CD4-positive, alpha-beta T cell treated with Interleukin-4 for 1 hour (primary cell): ENCODE results near the gene PLCB1.
"Not testable (repeated sequence)": the region's sequence is repeated elsewhere in the genome, so short reads cannot be mapped to it uniquely, and the experiment has no call there.

Experiments
- DNase-seq, 2 donors: peaks; one replicate each; pipeline ENCODE4 v3.0.0-alpha.2; 2020 to 2022

The PLCB1 gene

DNA sequence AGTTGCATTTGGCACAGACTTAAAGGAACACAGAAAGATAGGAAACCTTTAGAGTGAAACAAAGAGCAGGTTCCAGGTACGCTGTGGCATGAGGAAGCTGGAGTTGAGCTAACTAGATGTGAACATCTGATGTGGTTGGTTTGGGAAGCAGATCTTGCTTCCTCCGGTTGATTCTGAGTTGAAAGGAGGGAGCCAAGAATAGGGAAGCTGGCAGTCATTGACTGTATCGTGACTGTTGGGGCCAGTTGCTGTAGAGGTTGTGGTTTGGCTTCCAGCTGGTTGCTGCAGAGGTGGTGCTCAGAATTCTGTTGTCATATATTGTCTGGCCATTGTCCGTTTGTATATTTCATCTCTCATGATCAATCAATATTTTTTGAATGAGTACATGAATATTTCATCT, 325.9 kb downstream of the PLCB1 start:
- DNase-seq = peak in 1 of 2 donors; percentile 24

DNA sequence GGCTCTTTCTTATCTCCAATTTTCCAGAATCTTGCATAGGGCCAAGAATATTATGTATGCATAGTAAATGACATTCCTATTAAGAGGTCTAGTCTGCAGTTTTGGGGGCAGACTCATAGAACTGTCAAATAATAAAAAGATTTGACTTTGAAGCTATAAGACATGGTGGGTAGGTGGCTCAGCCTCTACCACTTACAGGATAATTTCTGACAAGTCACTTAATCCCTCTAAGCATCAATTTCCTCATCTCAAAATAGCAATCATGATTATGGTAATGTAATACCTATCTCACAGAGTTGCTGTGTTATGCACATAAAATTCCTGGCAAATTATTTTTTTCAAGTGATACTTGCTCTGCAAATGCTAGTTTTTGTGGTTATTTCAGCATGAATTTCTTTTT, 329.1 kb downstream of the PLCB1 start:
- DNase-seq = no peak

DNA sequence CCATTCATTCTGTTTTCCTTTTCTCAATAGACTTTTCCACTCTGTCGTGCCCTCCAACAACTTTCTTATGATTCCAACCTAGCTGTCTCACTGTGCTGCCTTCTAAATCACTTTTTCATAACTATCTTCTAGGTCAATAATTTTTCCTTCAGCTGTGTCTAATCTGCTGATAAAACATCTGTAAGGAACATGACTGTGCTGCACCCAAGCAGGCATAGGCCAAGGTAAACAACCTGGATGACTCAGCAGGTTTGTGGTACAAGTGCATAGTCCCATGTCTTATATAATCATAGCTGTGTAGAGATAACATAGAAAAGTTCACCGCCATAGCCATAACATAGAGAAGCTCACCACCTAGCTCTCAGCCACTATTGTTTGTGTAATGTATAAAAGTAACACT, 332.3 kb downstream of the PLCB1 start:
- no peak for DNase-seq

DNA sequence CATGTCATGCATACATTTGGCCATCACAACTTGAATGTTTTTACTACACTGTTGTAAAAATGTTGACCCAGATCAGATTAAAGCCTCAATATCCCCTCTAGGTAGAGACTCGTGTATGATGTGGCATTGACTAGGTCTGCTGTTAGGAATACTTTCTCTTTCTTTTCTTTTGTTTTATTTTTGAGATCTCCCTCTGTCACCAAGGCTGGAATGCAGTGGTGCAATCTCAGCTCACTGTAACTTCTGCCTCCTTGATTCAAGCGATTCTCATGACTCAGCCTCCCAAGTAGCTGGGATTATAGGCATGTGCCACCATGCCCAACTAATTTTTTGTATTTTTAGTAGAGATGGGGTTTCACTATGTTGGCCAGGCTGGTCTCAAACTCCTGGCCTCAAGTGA, 334.7 kb downstream of the PLCB1 start:
- not testable (repeated sequence) for DNase-seq

DNA sequence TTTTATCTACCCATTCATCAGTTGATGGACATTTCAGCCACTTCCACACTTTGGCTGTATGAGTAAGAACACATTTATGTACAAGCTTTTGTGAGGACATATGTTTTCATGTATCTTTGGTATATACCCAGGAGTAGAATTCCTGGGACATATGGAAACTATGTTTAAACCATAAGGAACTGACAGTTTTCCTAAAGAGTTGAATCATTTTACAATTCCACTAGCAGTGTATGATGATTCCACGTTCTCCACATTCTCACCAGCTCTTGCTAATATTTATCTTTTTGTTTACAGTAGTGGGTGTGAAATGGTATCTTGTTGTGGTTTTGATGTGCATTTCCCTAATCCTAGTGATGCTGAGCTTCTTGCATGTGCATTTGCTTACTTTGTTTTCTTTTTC, 338.1 kb downstream of the PLCB1 start:
- DNase-seq = no peak

DNA sequence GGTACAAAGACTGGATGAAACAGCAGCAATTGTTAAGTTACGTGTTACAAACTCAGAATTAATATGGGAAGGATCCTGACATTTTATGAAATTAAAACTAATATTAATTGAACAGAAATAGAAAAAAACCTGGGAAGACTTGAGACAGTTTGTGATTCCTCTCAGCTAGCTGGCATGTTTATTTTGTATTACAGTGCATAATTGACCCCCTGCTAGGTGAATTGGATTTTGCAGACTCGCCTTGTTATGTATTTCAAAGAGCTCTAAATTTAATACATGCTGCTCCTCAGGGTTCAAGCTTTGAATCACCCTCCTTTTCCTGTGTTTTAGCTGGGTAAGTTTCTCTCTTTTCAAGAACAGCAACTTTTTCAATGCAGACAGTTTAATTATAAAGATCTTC, 339.4 kb downstream of the PLCB1 start:
- no peak for DNase-seq

DNA sequence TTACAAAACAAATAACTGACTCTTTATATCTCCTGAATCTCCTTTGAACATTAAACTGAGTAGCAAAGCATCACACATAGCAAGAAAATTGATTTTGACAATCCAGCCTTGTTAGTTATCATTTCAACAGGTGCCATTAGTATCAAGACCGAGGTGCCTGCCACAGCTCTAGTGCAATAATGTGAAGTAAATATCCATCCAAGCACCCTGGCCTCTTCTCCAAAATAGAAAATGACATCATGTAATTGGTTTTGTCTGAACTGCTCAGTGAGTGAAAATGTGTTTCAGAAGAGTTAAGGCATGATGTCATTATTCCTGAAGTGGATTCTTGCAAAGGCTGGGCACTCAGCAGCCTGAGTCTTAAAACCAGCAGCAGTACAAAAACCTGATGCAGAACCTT, 341.4 kb downstream of the PLCB1 start:
- no peak for DNase-seq

DNA sequence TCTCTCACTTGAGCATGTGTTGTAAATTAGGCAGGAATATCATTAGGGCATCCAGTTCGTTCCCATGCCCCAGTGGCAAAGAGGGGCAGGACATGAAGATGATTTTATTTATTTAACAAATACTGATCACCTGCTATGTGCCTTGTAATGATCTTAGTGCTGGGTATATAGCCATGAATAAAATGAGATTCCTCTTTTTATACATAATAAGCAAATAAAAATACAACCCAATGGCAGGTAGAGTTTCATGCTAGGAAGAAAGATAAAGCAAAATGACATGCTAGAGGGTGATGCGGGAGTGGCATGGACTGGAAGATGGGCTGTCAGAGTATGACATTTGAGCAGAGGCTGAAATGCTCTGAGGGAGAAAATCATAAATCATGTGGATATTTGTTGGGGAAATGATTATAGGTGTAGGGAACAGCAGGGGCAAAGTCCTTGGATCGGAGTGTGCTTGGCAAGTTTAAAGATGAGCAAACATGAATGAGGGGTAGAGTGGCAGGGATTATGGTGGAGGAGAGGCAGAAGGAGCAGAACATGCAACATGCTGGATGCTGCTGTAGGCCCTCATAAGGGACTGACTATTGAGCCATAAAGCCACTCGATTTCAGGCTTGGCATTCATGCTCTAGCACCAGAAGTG, 342.1 kb downstream of the PLCB1 start:
- DNase-seq = no peak

DNA sequence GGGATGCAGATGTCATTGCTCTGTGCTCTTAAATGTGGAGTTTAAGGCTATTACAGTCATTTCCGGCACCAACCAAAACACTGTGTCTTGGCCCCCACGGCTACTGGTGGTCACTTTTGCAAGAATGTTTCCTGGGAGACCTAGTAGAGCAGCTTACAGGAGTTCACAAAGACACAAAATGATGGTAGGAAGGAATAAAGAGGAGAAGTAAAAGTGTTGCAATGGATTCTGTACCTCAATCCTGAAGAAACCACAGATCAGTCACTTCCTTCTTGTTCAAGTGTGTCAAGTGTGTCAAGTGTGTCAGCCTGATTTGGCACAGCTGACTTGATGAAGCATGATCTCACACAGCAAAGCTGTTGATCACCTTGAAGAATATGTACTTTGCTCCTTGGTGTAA, 344.0 kb downstream of the PLCB1 start:
- DNase-seq = no peak

DNA sequence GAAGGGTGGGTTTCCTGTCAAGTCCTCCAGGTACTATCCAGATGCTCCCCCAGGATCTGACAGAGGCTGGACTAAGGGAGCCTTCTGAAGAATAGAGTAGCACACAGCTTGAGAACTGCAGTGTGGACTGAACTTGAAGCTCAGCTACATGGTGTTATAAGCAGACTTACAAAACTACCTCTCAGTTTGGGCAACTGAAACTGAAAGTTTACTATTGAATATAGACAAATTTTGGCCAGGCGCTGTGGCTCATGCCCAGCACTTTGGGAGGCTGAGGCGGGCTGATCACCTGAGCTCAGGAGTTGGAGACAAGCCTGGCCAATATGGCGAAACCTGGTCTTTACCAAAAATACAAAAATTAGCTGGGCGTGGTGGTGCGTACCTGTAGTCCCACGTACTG, 348.5 kb downstream of the PLCB1 start:
- DNase-seq = no peak

DNA sequence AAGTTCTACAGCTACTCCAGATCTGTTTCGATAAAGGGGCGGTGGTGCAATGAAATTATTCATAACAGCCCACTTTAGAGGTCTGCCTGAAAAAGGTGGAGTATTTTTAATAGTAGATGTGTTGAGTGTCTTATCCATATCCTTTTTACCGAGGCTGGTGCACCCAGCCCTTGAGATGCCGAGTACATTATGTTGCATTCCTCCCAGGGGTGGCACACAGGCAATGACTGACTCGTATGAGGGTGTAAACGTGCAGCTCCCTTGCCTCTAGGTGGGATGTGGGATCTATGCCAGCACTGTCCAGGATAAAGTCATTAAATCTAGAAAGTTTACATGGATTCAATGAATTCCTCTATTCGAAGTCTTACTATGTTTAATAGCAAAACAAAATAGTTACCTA, 355.6 kb downstream of the PLCB1 start:
- no peak for DNase-seq

DNA sequence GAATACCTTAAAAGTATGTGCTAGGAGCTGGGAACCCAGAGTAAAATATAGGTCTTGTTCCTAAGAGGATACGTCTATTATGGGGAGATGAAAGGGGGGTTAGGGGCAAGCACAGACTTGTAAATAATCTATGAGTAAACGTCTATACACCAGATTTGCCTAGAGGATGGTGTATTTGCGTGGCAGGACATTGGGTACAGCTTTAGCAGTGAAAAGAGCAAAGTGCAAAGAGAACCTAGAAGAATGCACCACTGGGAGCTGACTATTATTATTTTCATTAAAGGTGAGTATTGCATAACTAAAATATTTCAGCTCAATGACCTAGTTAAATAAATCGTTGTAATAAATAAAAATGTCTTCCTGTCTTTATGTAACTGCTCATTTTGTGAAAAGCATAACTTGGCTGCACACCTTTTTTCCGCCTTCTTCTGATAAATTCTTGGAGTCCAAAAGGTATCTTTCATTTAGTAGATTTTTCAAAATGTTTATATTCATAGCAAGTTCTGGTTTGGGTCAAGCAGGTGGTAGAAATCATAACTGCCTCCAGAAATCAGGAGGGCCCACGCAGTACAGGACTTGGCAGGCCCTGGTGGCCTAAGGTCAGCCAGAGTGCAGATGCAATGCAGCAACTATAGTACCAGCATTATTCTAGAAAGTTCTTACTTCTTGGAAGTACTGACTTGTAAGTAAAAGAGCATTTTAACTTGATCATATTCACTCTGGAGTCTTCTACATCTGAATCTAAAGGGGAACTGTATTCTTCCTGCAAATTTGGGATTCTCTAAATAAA, 357.2 kb downstream of the PLCB1 start:
- no peak for DNase-seq

DNA sequence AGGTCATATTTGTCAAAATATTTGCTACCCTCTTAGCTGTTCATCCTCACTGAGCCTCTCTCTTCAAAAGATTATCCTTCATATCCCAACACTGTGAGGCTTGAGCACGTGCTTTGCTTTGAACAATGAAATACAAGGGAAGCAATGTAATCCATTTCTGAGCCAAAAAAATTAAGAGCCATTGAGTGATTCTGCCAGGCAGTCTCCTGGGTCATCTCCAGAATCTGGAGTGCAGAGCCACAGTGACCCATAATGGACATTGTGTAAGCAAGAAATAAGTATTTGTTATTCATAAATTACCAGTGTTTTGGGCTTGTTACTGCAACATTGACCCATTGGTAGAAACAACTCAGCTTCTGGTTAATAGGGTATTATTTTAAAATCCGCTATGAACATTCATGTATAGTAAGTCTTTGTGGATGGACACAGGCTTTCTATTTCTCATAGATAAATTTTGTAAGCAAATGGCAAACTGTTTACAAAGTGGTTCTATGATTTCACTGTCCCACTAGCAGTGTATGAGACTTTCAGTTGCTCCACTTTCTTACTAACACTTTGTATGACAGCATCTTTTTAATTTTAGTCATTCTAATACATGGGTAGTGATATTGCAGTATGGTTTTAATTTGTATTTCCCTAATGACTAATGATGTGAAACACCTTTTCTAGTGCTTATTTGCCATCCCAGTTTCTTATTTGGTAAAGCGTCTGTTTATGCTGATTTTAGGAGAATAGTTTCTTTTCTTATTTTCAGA, 358.2 kb downstream of the PLCB1 start:
- DNase-seq = no peak

DNA sequence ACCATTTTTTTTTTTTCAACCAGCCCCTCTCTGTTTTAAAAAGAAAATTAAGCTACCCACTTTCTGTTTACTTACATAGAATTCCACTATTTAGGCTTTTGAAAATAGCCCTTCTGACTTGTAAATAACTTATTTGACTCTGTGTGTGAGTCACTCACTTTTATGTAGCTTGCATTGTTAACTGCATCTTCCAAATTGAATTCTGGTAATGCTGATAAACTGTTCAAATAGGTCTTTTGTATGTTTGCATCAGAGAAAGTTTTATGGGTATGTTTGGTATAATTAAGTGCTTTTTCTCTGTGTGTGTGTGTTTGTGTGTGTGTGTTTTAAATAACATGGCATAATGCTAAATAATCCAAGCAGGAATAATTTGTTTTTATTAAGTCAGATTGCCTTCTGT, 360.1 kb downstream of the PLCB1 start:
- no peak for DNase-seq

DNA sequence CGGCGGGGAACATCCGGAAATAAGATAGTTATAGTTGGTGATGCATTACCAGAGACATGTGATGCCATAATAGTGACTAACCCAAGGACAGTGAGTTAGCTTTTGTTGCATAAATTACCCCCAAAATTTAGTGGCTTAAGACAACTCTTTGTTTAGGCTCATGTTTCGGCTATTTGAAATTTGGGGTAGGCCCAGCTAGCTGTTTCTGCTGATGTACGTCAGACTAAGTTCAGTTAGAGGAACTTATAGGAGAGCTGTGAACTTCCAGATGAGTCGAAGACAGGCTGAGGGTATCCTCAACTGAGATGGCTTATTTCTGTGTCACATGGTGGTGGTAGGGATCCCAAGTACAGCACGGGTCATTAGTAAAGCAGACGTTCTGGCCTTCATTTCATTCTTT, 366.5 kb downstream of the PLCB1 start:
- DNase-seq = no peak

DNA sequence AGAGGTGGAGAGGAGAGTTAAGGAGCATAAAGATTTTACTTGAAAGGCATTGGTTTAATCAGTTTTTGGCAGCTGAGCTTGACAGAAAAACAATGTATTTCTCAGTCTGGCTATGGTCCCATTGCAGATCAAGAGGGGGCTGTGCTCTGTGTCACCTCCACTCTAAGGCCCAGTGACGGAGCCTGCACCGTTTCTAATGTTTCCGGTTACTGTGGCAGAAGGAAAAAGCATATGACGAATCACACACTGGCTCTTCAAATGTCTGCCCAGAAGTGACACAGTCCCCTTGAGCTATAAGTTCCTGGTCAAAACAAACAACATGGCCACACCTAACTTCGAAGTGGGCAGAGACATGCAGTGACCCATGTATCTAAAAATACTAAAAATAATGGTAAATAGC, 372.0 kb downstream of the PLCB1 start:
- DNase-seq = no peak

DNA sequence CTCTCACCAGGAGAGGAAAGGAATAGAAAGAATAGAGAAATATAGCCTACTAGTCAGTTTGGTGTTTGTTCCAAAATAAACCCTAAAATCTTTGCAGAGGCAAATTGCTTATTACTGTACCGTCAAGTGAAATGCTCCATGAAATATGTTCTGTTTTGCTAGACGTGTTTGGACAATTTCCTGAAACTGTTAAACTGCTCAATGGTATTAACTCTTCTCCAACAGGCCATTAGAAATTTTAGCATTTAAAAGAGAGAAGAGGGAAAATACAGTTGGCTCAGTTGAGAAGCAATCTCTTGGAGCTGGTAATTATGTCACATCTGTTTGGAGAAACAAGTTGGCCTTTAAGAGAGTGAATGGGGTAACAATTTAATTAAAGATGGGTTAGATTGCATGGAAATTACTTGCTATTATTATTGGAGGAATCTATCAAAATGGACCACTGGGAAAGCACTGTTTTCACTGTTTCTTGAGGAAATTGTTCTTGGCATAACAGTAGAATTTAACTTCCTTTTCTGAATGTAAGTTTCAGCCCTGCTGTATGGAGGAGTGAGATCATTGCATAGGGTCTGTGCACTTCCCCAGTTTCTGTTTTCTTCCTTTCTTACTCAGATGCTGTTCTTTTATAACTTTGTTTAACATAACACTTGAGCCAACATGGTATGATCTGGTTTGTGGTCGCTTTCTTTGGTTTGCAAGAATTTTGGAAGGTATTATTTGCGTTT, 373.6 kb downstream of the PLCB1 start:
- DNase-seq = no peak

DNA sequence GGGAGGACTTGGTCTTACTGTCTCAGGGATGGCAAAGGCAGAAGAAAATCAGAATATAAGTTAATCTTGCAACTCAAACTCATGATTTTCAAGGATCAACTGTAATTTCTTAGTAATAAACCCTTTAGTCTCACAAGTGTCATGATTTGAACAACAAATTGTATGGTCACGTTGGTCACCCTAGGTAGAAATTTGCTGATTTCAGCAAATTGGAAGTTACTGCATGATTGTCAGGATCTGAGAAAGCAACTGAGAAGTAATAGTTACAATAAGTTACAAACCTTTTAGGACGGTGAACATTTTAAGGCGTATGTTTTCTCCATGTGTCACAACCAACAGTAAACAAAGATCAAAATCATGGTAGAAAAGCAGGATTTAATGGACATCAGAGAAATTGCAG, 375.2 kb downstream of the PLCB1 start:
- DNase-seq = no peak

DNA sequence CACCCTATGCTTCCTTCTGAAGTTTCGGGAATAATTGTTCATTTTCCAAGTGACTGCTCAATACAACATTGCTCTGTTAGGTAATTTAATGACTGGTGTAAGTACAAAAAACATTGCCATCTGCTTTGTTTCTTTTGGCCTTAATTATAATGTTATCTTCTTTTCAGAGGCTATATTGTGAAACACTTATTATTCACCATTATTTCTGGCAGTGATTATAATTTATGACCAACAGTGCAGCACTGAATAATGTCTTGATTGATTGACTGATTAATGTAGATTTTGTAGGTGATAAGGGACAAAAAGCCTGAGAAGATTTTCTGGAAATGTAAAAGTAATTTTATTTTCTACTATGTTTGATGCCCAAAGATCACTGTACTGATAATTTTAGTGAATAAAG, 377.7 kb downstream of the PLCB1 start:
- no peak for DNase-seq

DNA sequence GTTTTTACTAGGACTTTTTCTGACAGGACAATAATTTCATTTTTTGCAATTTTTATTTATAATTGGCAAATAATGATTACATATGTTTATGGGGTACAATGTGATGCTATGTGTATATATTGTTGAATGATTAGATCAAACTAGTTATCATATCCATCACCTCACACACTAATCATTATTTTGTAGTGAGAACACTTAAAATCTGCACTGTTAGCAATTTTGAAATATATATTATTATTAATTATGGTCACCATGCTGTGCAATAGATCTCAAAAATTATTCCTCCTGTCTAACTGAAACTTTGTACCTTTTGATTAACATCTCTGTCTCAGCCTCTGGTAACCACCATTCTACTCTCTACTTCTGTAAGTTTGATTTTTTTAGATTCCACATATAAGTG, 378.7 kb downstream of the PLCB1 start:
- no peak for DNase-seq

DNA sequence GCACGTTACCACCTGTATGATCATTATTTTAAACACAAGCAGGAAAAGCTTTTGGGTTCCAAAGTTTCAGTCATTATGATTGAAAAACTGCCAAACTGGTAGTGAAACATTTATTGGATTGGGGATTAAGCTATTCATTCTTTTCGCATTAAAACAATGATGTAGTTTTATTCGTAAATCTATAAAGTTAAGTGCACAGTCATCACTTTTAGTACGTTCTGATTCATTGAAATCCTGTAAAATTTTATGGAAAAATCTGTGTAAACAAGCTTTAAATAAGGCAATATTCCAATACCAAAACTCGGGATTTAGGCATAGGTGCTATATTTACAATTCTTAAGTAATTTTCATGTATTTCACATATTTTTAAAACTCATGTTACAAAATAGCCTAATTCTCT, 379.9 kb downstream of the PLCB1 start:
- DNase-seq = no peak

DNA sequence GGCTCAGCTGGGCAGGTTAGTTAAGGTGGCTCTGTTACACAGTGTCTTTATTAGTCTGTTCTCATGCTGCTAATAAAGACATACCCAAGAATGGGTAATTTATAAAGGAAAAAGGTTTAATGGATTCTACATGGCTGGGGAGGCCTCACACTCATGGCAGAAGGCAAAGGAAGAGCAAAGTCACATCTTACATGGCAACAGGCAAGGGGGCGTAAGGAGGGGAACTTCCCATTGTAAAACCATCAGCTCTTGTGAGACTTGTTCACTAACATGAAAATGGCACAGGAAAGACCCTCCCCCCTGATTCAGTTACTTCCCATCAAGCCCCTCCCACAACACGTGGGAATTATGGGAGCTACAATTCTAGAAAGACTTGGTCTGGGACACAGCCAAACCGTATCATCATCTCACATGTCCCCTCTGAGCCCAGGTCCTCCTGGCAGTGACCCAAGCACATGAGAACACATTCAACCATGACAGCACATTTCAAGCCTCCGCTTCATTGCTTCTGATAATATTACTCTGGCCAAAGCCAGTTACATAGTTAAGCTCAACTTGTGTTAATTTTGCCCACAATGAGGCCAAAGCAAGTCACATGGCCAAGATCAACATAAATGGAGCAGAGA, 383.9 kb downstream of the PLCB1 start:
- no peak for DNase-seq

DNA sequence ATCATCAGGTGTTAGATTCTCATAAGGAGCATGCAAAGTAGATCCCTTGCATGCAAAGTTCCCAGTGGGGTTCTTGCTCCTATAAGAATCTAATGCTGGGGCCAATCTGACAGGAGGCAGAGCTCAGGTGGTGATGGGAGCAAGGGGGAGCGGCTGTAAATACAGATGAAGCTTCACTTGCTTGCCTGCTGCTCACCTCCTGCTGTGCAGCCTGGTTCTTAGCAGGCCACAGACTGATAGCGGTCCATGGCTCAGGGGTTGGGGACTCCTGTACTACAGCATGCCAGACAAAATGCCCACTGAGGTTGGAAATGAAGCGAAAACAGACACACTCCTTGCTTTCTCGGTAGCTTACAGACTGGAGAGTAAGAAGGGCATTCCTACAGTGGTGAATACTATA, 386.8 kb downstream of the PLCB1 start:
- DNase-seq = no peak
